ENCODE measurements around the gene ETS2.

DNA sequence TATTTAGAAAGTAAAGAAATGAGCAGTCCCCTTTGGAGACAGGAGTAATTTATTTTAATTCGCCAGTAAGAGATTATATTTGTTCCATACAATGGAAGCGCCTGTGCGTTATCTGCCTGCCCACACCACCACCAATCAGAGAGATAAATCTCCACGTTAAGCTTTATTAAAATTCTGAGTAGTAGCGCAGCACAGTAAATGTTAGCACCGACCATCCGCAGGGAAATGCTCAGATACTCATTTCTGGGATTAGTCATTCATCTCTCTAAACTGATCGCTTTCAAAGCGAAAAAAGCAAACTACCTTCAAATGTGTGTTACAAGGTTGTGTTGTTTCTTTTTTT is 1.2 kb downstream of the ETS2 start:
- TF ChIP-seq, protein P1, sequence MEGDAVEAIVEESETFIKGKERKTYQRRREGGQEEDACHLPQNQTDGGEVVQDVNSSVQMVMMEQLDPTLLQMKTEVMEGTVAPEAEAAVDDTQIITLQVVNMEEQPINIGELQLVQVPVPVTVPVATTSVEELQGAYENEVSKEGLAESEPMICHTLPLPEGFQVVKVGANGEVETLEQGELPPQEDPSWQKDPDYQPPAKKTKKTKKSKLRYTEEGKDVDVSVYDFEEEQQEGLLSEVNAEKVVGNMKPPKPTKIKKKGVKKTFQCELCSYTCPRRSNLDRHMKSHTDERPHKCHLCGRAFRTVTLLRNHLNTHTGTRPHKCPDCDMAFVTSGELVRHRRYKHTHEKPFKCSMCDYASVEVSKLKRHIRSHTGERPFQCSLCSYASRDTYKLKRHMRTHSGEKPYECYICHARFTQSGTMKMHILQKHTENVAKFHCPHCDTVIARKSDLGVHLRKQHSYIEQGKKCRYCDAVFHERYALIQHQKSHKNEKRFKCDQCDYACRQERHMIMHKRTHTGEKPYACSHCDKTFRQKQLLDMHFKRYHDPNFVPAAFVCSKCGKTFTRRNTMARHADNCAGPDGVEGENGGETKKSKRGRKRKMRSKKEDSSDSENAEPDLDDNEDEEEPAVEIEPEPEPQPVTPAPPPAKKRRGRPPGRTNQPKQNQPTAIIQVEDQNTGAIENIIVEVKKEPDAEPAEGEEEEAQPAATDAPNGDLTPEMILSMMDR (conservative IDR thresholded peaks at IDR 0.05), result no peak
- TF ChIP-seq ZFX (IDR thresholded peaks at IDR 0.05), result no peak
